Immature natural killer cell (primary cell): ENCODE data around the gene TOP1. TPM values are rescaled to one million over a fixed set of nuclear protein-coding genes. Genes with fewer than 3 reads are reported as not detected.

Experiments used
- DNase-seq, 3 donors: peaks; one replicate each; pipeline ENCODE4 v3.0.0; 2022; ENCODE audit warnings: mixed read lengths in 1 of 3
- H3K27ac Mint-ChIP-seq, 6 donors: one replicate each; pipeline ENCODE4 v1.8.0; 2020; ENCODE audit warnings: mixed read lengths in 6 of 6, mild to moderate bottlenecking in 5 of 6, inconsistent platforms in 4 of 6, moderate library complexity in 3 of 6
- H3K27me3 Mint-ChIP-seq, 3 donors: one replicate each; pipeline ENCODE4 v1.8.0; 2020 to 2021; ENCODE audit warnings: low read depth in 3 of 3, mild to moderate bottlenecking in 3 of 3, mixed read lengths in 3 of 3, moderate library complexity in 3 of 3, inconsistent platforms in 1 of 3
- H3K36me3 Mint-ChIP-seq, 3 donors: one replicate each; pipeline ENCODE4 v1.8.0; 2020; ENCODE audit warnings: mixed read lengths in 3 of 3, inconsistent platforms in 2 of 3, mild to moderate bottlenecking in 2 of 3
- H3K4me1 Mint-ChIP-seq, 2 donors: one replicate each; pipeline ENCODE4 v1.8.0; 2020; ENCODE audit warnings: inconsistent platforms in 2 of 2, mild to moderate bottlenecking in 2 of 2, mixed read lengths in 2 of 2, moderate library complexity in 1 of 2
- H3K4me3 Mint-ChIP-seq, 5 donors: one replicate each; pipeline ENCODE4 v1.8.0; 2020; ENCODE audit warnings: mild to moderate bottlenecking in 5 of 5, mixed read lengths in 5 of 5, inconsistent platforms in 3 of 5, moderate library complexity in 3 of 5
- H3K9me3 Mint-ChIP-seq, 6 donors: one replicate each; pipeline ENCODE4 v1.8.0; 2020; ENCODE audit warnings: mild to moderate bottlenecking in 6 of 6, mixed read lengths in 6 of 6, inconsistent platforms in 4 of 6, moderate library complexity in 3 of 6
- polyA plus RNA-seq, 3 donors: library from polyadenylated mRNA; unstranded; fragments of 300-500 nt; fragmentation: Illumina TruSeq; gene quantifications; one replicate each; pipeline ENCODE4 v1.2.3, GENCODE V29; 2021

Gene TOP1
- polyA plus RNA-seq, 3 donors from 2014 or later, result 5.0 to 16.0 (median 5.3) TPM

DNA sequence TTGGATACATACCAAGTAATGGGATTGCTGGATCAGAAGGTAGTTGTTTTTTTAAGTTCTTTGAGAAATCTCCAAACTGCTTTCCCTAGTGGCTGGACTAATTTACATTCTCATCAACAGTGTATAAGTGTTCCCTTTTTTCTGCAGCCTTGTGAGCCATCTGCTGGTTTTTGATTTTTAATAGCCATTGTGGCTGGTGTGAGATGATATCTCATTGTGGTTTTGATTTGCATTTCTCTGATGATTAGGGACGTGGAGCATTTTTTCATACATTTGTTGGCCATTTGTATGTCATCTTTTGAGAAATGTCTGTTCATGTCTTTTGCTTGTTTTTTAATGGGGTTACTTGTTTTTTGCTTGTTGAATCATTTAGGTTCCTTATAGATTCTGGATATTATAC is 34.8 kb downstream of the TOP1 start:
- H3K9me3 Mint-ChIP-seq, result no peaks in the 10 kb centered on the region
- H3K36me3 Mint-ChIP-seq, result peaks cover 14 to 19% (median 17%) of the 10 kb centered on the region in 3 donors
- no peak overlapping the region for H3K27ac Mint-ChIP-seq
- H3K27me3 Mint-ChIP-seq, result peaks cover 0 to 2% (median 0%) of the 10 kb centered on the region in 3 donors
- H3K4me3 Mint-ChIP-seq, result no peak overlapping the region
- no peak for DNase-seq
- H3K4me1 Mint-ChIP-seq, result peaks cover 40 to 71% of the 10 kb centered on the region in 2 donors

DNA sequence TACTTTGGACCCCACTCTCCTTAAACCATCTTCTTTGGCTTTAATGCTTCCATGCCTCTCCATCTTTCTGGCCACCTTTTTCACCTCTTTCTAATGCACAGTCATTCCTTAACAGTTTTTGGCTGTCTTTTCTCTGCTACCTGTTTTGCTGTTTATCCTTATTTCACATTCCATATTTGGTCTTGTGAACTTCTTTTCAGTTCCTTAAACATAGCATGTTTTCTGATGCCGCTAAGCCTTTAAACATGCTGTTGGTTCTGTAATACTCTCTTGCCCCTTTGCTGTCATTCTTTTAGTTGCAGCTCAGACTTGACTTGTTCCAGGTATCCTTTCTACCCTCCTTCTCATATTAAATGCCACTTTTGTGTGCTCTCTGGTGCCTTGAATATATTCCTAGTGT is 35.8 kb downstream of the TOP1 start:
- no peak for DNase-seq
- H3K4me1 Mint-ChIP-seq, result peaks cover 36 to 69% of the 10 kb centered on the region in 2 donors
- H3K36me3 Mint-ChIP-seq, result peaks cover 14 to 19% (median 17%) of the 10 kb centered on the region in 3 donors
- H3K4me3 Mint-ChIP-seq, result no peak overlapping the region
- peaks cover 0 to 2% (median 0%) of the 10 kb centered on the region in 3 donors for H3K27me3 Mint-ChIP-seq
- no peaks in the 10 kb centered on the region for H3K9me3 Mint-ChIP-seq
- H3K27ac Mint-ChIP-seq, result peak overlapping the region in 1 of 6 donors; percentile 5

DNA sequence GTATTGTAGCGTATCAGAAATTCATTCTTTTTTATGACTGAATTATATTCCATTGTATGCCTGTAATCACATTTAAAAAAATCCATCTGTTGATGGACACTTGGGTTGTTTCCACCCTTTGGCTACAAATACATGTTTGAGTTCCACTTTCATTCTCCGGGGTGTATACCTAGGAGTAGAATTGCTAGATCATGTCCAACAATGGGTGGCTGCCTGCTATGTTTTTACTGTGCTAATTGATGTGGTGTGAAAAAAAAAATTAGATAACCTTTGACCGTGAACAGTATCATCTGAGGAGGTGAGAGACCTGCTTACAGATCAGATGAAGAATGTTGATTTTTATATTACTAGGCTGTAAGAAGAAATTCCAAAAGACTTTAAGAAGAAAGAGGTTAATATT is 37.1 kb downstream of the TOP1 start:
- H3K36me3 Mint-ChIP-seq, result peaks cover 14 to 19% (median 17%) of the 10 kb centered on the region in 3 donors
- H3K27ac Mint-ChIP-seq, result peak overlapping the region in 2 of 6 donors; percentile 36 to 46
- DNase-seq, result no peak
- peaks cover 38 to 70% of the 10 kb centered on the region in 2 donors for H3K4me1 Mint-ChIP-seq
- H3K4me3 Mint-ChIP-seq, result no peak overlapping the region
- peaks cover 0 to 2% (median 0%) of the 10 kb centered on the region in 3 donors for H3K27me3 Mint-ChIP-seq
- H3K9me3 Mint-ChIP-seq, result no peaks in the 10 kb centered on the region

DNA sequence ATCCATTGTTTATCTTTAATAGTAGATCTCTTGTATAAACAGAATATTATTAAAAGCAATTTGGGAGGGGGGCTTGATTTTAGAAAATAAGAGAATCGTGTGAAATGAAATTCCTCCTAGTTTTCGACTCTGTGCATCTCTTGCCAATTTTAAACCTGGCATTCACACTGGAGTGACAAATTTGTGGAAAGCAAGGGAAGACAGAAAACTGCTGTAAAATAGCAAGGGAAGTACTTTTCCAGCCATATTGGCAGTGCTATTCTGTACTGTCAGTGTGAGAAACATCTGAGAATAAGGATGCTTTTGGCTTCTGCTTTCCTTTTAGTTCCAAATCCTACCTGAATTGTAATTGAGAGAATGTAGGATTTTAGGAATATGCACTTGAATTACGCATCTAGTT is 40.2 kb downstream of the TOP1 start:
- no peaks in the 10 kb centered on the region for H3K9me3 Mint-ChIP-seq
- DNase-seq, result no peak
- H3K27ac Mint-ChIP-seq, result no peak overlapping the region
- H3K27me3 Mint-ChIP-seq, result no peaks in the 10 kb centered on the region
- H3K4me1 Mint-ChIP-seq, result peaks cover 49 to 79% of the 10 kb centered on the region in 2 donors
- H3K36me3 Mint-ChIP-seq, result peaks cover 0 to 5% (median 0%) of the 10 kb centered on the region in 3 donors
- H3K4me3 Mint-ChIP-seq, result no peak overlapping the region

DNA sequence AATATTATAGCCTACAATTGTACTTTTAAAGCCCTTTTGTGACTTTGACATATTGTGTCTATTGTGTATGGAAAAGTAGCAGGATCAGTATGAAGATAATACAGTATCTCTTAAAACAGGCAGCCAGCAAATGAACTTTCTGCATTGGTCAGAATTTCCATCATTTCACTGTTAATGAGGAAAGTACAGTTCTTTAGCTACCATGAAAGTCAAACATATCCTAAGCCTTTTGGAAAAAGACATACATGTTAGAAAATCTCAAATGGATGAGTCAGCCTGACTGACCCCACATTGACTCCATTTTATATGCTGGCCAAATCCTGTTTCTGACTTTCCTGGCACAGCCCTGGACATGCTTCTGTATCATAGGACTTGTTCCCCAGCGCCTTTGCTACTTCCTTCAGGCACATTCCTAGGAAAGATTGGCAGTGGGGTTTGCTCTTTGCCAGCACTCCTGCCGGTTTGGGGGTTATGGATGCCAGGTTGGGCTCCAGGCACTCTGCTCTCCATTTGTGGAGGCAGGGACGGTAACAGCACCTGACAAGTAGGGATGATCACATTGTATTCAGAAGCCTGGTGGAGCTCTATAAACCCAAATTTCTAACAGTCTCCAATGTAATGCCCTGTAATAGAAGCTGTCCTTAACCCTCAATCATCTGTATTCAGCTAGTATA is 43.7 kb downstream of the TOP1 start:
- no peak for DNase-seq
- no peaks in the 10 kb centered on the region for H3K27me3 Mint-ChIP-seq
- peak overlapping the region in 2 of 6 donors; percentile 17 to 43 for H3K27ac Mint-ChIP-seq
- peaks cover 0 to 11% (median 5%) of the 10 kb centered on the region in 3 donors for H3K36me3 Mint-ChIP-seq
- peaks cover 58 to 88% of the 10 kb centered on the region in 2 donors for H3K4me1 Mint-ChIP-seq
- H3K4me3 Mint-ChIP-seq, result no peak overlapping the region
- no peaks in the 10 kb centered on the region for H3K9me3 Mint-ChIP-seq

DNA sequence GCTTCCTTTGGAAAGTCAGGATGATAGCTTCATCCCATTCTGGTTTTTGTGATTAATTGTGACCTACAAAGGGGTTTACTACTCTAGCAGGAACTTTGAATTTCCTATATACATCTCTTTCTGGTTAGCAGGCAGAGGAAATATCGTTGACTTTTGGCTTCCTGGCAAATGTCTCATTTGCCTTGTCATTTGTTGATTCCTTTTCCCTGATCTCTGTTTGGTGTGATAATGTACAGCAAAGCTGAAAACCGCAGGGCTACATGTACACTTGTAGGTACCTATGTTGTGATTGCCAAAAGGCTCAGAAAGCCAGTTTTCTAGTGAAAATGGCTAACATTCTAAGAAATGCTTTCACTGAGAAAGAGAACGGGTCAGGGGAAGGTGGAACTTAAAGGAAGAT is 44.3 kb downstream of the TOP1 start:
- peak overlapping the region in 2 of 5 donors; percentile 16 to 20 for H3K4me3 Mint-ChIP-seq

DNA sequence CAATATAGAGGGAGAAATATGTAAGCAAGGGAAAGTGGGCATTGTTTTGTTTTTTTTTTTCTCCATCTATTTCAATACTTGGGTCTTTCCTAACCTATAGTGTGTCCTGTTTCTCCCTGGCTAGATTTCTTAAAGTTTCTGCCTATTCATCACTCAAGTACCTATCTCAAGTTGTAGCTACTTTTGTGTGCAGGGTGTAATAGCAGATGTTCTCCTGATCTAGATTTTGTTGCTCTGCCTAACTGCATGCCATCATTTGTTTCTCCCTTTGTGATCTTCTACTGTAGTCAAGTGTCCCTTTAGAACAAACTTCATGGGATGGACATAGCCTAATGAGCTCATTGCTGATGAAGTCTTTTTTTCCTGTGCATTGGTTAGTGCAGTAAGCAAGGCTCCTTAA is 45.8 kb downstream of the TOP1 start:
- Mint-ChIP-seq H3K4me1 (peaks cover 67 to 89% of the 10 kb centered on the region in 2 donors), H3K27me3 (no peaks in the 10 kb centered on the region), H3K9me3 (no peaks in the 10 kb centered on the region), H3K36me3 (peaks cover 4 to 11% (median 9%) of the 10 kb centered on the region in 3 donors), H3K27ac (peak overlapping the region in 1 of 6 donors; percentile 5), H3K4me3 (no peak overlapping the region)
- DNase-seq, result no peak

More for the DNA sequence above, 44.3 kb downstream of the TOP1 start:
- H3K4me1 Mint-ChIP-seq, result peaks cover 61 to 88% of the 10 kb centered on the region in 2 donors
- no peaks in the 10 kb centered on the region for H3K27me3 Mint-ChIP-seq
- no peaks in the 10 kb centered on the region for H3K9me3 Mint-ChIP-seq
- no peak for DNase-seq
- H3K36me3 Mint-ChIP-seq, result peaks cover 4 to 13% (median 9%) of the 10 kb centered on the region in 3 donors
- peak overlapping the region in 3 of 6 donors; percentile 1 to 51 (median 27) for H3K27ac Mint-ChIP-seq

DNA sequence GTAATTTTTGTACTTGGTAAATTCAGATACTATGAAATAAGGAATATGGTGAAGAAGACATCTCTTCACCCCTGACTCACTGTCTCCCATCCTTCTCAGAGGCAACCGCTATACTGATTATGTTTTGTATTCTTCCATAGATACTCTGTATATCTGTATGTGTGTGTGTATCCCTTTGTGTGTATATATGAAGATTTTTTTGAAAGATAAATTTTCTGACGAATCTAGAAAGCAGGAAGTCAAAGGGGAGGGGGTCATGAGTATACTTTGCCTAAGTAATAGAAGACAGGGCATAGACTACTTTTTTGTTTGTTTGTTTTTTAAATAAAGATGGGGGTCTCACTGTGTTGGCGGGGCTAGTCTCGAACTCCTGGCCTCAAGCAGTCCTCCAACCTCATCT is 48.2 kb downstream of the TOP1 start:
- H3K36me3 Mint-ChIP-seq, result peaks cover 7 to 22% (median 18%) of the 10 kb centered on the region in 3 donors
- no peak for DNase-seq
- H3K27me3 Mint-ChIP-seq, result no peaks in the 10 kb centered on the region
- no peaks in the 10 kb centered on the region for H3K9me3 Mint-ChIP-seq
- no peak overlapping the region for H3K4me3 Mint-ChIP-seq
- peak overlapping the region in 5 of 6 donors; percentile 3 to 71 (median 27) for H3K27ac Mint-ChIP-seq
- peaks cover 60 to 81% of the 10 kb centered on the region in 2 donors for H3K4me1 Mint-ChIP-seq

DNA sequence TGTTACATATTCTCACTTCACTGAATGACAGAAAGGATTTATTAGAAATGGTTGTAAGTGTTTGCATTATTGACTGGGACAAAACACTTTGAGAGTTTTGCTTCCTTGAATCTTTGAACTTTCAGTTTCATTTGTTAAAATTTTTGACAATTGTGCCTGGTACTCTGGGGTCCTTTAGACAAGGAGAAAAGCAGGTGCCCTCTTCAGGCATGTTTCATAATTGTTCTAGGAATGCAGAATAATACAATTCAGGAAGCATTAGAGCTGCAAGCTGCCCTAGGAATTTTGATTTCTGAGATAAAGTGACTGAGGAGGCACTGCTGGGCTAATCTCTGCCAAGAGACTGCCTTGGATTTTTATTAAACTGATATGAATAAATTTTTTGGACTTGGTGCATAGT is 49.7 kb downstream of the TOP1 start:
- H3K36me3 Mint-ChIP-seq, result peaks cover 12 to 32% (median 27%) of the 10 kb centered on the region in 3 donors
- peak overlapping the region in 2 of 5 donors; percentile 6 to 38 for H3K4me3 Mint-ChIP-seq
- H3K9me3 Mint-ChIP-seq, result no peaks in the 10 kb centered on the region
- H3K4me1 Mint-ChIP-seq, result peaks cover 45 to 68% of the 10 kb centered on the region in 2 donors
- peak overlapping the region in 5 of 6 donors; percentile 2 to 57 (median 12) for H3K27ac Mint-ChIP-seq
- no peaks in the 10 kb centered on the region for H3K27me3 Mint-ChIP-seq
- DNase-seq, result peak in 2 of 3 donors; percentile 3 to 6

DNA sequence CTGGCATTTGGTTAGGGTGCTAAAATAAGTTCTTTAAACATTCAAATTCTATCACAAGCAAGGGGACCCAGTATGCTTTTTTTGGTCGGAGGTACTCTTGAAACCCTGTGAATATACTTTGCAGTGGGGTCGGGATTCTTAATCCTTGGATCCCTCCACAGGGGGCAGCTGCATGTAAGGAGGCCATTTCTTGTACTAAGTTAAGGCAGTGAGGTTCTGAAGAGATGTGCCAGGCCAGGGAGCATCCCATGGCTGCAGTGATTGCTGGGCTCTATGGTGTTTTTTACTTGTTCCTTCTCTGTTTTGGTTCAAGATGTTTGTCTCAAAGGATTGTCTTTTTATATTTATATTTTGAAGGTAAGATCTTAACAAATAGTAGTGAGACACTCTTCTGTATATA is 50.4 kb downstream of the TOP1 start:
- peaks cover 40 to 61% of the 10 kb centered on the region in 2 donors for H3K4me1 Mint-ChIP-seq
- H3K4me3 Mint-ChIP-seq, result no peak overlapping the region
- no peak for DNase-seq
- H3K36me3 Mint-ChIP-seq, result peaks cover 20 to 38% (median 32%) of the 10 kb centered on the region in 3 donors
- no peaks in the 10 kb centered on the region for H3K27me3 Mint-ChIP-seq
- H3K9me3 Mint-ChIP-seq, result no peaks in the 10 kb centered on the region
- peak overlapping the region in 2 of 6 donors; percentile 50 to 57 for H3K27ac Mint-ChIP-seq

DNA sequence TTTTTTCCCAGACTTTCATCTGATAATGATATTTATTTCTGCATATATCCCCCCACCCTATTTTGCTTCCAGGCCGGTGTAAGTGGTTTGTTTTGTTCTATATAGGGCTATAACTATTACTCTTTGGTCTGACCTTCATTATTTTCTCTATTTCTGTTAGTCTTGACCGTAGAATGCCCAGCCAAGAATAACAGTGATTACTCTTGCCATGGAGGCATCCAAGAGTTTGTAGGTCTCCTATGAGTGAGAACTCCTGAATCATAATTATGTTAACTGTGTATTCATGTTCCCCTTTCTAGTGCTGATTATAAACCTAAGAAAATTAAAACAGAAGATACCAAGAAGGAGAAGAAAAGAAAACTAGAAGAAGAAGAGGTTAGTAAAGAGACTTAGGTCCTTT is 52.2 kb downstream of the TOP1 start:
- no peaks in the 10 kb centered on the region for H3K9me3 Mint-ChIP-seq
- H3K4me1 Mint-ChIP-seq, result peaks cover 32 to 45% of the 10 kb centered on the region in 2 donors
- DNase-seq, result no peak
- H3K36me3 Mint-ChIP-seq, result peaks cover 35 to 55% (median 46%) of the 10 kb centered on the region in 3 donors
- no peaks in the 10 kb centered on the region for H3K27me3 Mint-ChIP-seq
- no peak overlapping the region for H3K4me3 Mint-ChIP-seq
- peak overlapping the region in 2 of 6 donors; percentile 8 to 86 for H3K27ac Mint-ChIP-seq

DNA sequence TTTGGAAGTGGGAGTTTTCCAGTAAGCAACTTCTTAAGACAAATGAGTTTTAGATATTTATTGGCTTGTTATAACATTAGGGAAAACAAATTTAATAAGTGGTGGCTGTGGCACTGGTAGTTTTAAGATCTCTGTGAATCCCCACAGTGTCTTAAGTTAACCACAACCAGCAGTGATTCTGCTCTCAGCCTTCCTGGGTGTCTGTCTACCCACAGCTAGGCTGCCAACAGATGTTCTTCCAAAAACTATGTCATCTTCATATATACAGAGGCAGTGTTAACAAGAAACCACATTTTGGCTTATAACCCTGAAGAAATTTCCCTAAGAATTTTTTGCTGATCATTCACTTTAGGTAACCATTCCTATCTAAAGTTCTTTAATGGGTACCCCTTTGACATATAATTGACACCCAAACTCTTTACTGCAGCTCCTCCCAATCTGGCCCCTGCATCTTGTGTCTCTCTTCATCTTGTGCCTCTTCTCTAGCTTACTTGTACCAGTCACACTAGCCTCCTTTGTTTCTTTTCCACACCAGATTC is 52.7 kb downstream of the TOP1 start:
- DNase-seq, result no peak
- Mint-ChIP-seq H3K27ac (peak overlapping the region in 3 of 6 donors; percentile 37 to 86 (median 41)), H3K9me3 (no peaks in the 10 kb centered on the region), H3K4me3 (no peak overlapping the region), H3K27me3 (no peaks in the 10 kb centered on the region), H3K36me3 (peaks cover 35 to 57% (median 46%) of the 10 kb centered on the region in 3 donors), H3K4me1 (peaks cover 29 to 42% of the 10 kb centered on the region in 2 donors)

DNA sequence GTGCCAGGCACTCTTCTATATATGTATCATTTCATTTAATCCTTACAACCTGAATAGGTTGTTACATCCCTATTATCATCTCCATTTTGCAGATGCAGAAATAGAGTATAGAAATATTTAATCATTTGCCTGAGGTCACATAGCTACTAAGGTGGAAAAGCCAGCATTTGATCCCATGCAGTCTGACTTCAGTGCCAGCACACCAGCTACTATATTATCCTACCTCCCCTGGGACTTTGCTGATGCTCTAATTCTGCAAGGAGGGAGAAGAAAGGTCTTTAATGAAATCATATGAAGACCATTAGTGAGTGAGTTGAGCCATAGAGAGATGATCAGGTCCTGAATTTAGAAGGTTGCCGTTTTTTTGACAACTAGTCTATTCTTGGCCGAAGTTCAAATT is 53.7 kb downstream of the TOP1 start:
- Mint-ChIP-seq H3K4me3 (no peak overlapping the region), H3K4me1 (peaks cover 23 to 42% of the 10 kb centered on the region in 2 donors), H3K9me3 (no peaks in the 10 kb centered on the region), H3K36me3 (peaks cover 35 to 58% (median 41%) of the 10 kb centered on the region in 3 donors), H3K27me3 (no peaks in the 10 kb centered on the region), H3K27ac (peak overlapping the region in 1 of 6 donors; percentile 32)
- DNase-seq, result no peak

DNA sequence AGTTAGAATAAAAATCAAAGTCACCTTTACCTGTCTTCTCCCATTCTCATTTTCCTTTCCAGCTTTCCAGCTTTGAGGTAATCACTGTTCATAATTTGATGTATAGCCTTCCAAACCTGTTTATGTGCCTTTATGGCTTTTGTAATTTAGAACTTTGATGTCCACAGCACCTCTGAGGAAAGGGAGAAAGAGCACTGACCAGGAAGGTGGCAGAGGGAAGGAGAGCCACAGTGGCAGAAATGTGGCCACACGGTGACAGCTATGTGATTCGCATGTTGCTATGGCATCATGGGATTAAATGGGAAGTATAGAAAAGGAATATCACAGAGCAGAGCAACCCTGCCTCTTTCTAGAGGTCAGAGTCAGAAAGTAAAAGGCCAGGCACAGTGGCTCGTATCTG is 57.0 kb downstream of the TOP1 start:
- no peak for DNase-seq
- Mint-ChIP-seq H3K4me3 (no peak overlapping the region), H3K4me1 (peaks cover 9 to 25% of the 10 kb centered on the region in 2 donors), H3K27me3 (no peaks in the 10 kb centered on the region), H3K27ac (peak overlapping the region in 1 of 6 donors; percentile 9), H3K36me3 (peaks cover 36 to 65% (median 40%) of the 10 kb centered on the region in 3 donors), H3K9me3 (no peaks in the 10 kb centered on the region)
